ENCODE results near the gene CFAP54. TPM values are rescaled to one million over a fixed set of nuclear protein-coding genes. Genes with fewer than 3 reads are reported as not detected.

The CFAP54 gene
- total and polyA plus RNA-seq, 2 donors (not counting 3 experiments of a cell fraction or from before 2014, with no cell fraction given), result 3.6 to 26.9 TPM

DNA sequence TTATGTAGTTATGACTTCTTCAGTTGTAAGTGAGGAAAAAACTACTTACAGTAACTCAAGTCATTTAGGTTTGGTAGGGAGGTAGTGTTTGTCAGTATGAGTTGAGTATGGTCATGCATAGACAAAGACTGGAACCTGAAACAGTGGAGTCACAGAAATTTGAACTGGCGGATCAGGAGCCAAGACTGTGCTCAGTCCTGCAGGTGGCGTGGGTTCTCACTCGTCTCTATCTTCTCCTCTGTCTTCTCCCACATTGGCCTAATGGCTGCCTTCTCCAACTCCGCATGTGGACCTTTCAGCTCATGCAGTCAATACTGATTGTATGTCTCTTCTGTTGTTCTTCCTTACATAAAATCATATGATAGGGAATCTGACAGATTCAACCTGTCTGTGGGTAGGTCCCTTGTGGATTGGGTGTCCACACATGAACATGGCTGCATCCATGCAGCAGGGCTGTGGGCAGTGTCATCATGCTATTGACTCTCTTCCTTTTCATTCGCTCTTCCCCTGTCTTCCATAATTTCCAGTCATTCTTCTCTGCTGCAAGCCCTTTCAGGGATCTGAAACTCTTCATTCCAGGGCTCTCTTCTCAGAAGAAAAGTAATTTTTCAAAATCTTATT is 338.9 kb downstream of the CFAP54 start:
- Histone ChIP-seq H3K9me3 (replicated peaks; ENCODE audit: control insufficient read depth, insufficient read depth, low read length) (no peaks in the 10 kb centered on the region), H3K79me2 (ENCODE audit: control insufficient read depth, insufficient read depth, low read length) (no peaks in the 10 kb centered on the region), H2AFZ (ENCODE audit: low read depth, low read length) (no peak overlapping the region), H3K27ac (ENCODE audit: insufficient read depth, low read depth, low read length) (no peak overlapping the region), H3K9me1 (replicated peaks; ENCODE audit: control insufficient read depth, extremely low read depth, insufficient read depth, low read length) (no peaks in the 10 kb centered on the region), H3K4me3 (replicated peaks in 1 of 3; ENCODE audit: insufficient read depth in 1 of 3, low read depth in 1 of 3, low read length in 3 of 3) (no peak overlapping the region), H3K4me2 (ENCODE audit: insufficient read depth, low read length) (no peak overlapping the region), H3K9ac (replicated peaks; ENCODE audit: extremely low read depth, insufficient read depth, low read length) (no peak overlapping the region), H4K20me1 (replicated peaks; ENCODE audit: control insufficient read depth, extremely low read depth, insufficient read depth, low read length) (no peaks in the 10 kb centered on the region), H3K4me1 (ENCODE audit: control insufficient read depth, extremely low read depth, insufficient read depth, low read length) (no peaks in the 10 kb centered on the region), H3K36me3 (ENCODE audit: control insufficient read depth in 2 of 2, extremely low read depth in 1 of 2, insufficient read depth in 2 of 2, low read length in 2 of 2) (no peaks in the 10 kb centered on the region), H3K27me3 (ENCODE audit: control insufficient read depth in 2 of 2, insufficient read depth in 2 of 2, low read length in 2 of 2) (no peaks in the 10 kb centered on the region)
- BruUV-seq (replicated peaks), result no TSS peak
- DNase-seq (ENCODE audit: low read depth, low spot score) (no peak), FAIRE-seq (no peak)
- TF ChIP-seq EZH2 (IDR thresholded peaks at IDR 0.05; ENCODE audit: borderline replicate concordance, low read depth, low read length, severe bottlenecking), result no peak
- TF ChIP-seq GATA2 (IDR thresholded peaks at IDR 0.05; ENCODE audit: insufficient read depth, insufficient read length, low read depth, low read length), result no peak
- TF ChIP-seq FOS (IDR thresholded peaks at IDR 0.05; ENCODE audit: borderline replicate concordance, insufficient read depth, low read length), result no peak
- no peak for TF ChIP-seq POLR2AphosphoS5 (IDR thresholded peaks at IDR 0.05; ENCODE audit: insufficient read depth, low read depth, low read length)
- TF ChIP-seq, protein P1, sequence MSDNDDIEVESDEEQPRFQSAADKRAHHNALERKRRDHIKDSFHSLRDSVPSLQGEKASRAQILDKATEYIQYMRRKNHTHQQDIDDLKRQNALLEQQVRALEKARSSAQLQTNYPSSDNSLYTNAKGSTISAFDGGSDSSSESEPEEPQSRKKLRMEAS (IDR thresholded peaks at IDR 0.05; ENCODE audit: insufficient read depth, insufficient read length), result no peak
- no peak for TF ChIP-seq POLR2A (IDR thresholded peaks at IDR 0.05; ENCODE audit: low read depth, low read length)
- TF ChIP-seq MYC (IDR thresholded peaks at IDR 0.05; ENCODE audit: low read depth, low read length), result no peak
- TF ChIP-seq, protein P2, sequence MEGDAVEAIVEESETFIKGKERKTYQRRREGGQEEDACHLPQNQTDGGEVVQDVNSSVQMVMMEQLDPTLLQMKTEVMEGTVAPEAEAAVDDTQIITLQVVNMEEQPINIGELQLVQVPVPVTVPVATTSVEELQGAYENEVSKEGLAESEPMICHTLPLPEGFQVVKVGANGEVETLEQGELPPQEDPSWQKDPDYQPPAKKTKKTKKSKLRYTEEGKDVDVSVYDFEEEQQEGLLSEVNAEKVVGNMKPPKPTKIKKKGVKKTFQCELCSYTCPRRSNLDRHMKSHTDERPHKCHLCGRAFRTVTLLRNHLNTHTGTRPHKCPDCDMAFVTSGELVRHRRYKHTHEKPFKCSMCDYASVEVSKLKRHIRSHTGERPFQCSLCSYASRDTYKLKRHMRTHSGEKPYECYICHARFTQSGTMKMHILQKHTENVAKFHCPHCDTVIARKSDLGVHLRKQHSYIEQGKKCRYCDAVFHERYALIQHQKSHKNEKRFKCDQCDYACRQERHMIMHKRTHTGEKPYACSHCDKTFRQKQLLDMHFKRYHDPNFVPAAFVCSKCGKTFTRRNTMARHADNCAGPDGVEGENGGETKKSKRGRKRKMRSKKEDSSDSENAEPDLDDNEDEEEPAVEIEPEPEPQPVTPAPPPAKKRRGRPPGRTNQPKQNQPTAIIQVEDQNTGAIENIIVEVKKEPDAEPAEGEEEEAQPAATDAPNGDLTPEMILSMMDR (IDR thresholded peaks at IDR 0.05; ENCODE audit: extremely low read depth in 1 of 2, insufficient read depth in 1 of 2, low read depth in 1 of 2, low read length in 2 of 2), result no peak
- TF ChIP-seq JUN (IDR thresholded peaks at IDR 0.05; ENCODE audit: borderline replicate concordance, insufficient read depth, insufficient read length, low read depth), result no peak
- dilution Hi-C loops (cut with MboI; ENCODE audit: extremely low pct_ligation_motif_present, low sequenced_read_pairs) (no loop called here), intact Hi-C loops (cut with micrococcal nuclease) (no loop called here)
- ChIA-PET CTCF (no interaction called here), POLR2A (no interaction called here)

Measured in endothelial cell of umbilical vein (primary cell).